Measurements from ENCODE around the gene LYRM4. TPM values are rescaled to one million over a fixed set of nuclear protein-coding genes. Genes with fewer than 3 reads are reported as not detected.

The LYRM4 gene
- total RNA-seq, 2 experiments from 2014 or later: 36.4 to 39.6 TPM

DNA sequence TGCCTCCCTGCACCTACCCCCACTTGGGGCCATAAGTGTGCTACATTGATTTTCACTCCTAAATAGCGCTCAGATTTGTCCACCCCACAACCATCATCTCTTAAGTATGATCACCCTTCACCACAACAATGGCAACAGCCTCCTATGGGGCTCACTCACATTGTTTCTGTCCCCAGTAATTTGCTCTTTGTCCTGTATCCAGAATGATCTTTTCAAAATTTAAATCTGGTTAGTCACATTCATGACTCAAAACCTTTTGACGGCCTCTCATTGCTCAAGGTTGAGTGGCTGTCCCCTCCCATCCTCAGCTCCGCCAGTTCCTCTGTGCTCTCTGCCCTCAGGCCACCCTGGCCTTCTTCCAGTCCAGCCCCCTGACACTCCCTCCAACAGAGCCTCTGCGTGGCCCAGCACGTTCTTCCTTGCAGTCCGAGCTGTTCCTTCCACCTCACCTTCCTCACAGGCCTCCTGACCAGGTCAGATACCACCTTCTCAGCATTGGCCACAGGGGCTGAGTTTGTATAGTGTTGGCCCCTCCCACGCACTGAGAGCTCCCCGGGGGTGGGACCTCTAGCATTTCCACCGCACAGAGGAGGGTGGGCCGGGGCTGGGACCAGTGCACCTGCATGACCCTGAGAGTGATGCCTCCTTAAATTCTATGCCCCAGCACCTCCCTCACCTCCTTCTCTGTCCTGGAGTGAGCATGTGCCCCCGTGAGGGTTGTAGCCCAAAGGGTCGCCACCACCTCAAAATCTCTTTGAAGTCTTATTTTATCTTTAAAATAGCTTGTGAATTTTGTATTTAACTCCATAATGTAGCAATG lies 178.1 kb downstream of the LYRM4 start:
- no peak for DNase-seq
- Mint-ChIP-seq H3K27me3 (peaks cover 67% of the 10 kb centered on the region), H3K9me3 (ENCODE audit: low read depth) (no peaks in the 10 kb centered on the region), H3K36me3 (peaks cover 1% of the 10 kb centered on the region), H3K4me1 (peaks cover 4% of the 10 kb centered on the region), H3K4me3 (no peak overlapping the region), H3K27ac (no peak overlapping the region)
- CTCF ChIA-PET: no interaction called here
- no peak for ATAC-seq

DNA sequence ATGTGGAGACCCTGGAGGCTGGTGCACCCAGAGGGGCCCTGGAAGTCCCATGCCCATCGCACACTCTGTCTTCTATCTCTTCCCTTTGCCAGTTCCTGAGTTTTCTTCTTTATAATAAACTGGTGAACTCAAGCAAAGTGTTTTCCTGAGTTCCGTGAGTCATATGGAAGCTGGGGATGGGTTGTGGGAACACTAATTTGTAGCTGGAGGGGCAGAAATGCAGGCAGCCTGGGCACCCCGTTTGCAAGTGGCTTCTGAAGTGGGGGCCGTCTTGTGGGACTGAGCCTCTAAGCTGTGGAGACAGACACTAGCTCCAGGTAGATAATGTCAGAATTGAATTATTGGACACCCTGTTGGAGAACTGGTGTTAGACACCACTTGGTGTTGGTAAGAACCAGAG lies 178.8 kb downstream of the LYRM4 start:
- Mint-ChIP-seq H3K4me1 (peaks cover 4% of the 10 kb centered on the region), H3K27me3 (peaks cover 59% of the 10 kb centered on the region), H3K9me3 (ENCODE audit: low read depth) (no peaks in the 10 kb centered on the region), H3K4me3 (no peak overlapping the region), H3K36me3 (peaks cover 1% of the 10 kb centered on the region), H3K27ac (no peak overlapping the region)
- no peak for DNase-seq
- CTCF ChIA-PET: no interaction called here
- no peak for ATAC-seq

DNA sequence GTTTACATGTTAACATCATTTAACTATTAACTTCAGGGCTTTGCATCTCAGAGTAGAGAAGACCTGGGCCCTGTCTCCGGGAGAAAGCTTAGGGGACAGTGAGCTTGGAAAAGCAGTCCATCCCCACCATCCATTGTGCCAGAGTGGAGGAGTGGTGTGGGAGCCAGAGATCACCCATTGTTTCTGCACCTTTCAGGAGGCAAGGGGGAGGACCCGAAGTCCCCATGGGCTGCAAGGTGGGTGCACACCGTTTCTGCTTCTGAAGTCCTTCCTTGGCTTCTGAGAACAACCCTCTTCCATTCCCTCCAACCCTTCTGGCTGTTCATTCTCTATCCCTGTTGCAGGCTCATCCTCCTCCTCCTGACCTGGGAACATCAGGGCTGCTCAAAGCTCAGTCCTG lies 179.6 kb downstream of the LYRM4 start:
- peaks cover 2% of the 10 kb centered on the region for H3K4me1 Mint-ChIP-seq
- H3K4me3 Mint-ChIP-seq: no peak overlapping the region
- no peak overlapping the region for H3K27ac Mint-ChIP-seq
- no peaks in the 10 kb centered on the region for H3K9me3 Mint-ChIP-seq (ENCODE audit: low read depth)
- peak; percentile 35 for DNase-seq
- H3K27me3 Mint-ChIP-seq: peaks cover 52% of the 10 kb centered on the region
- CTCF ChIA-PET: no interaction called here
- no peak for ATAC-seq
- H3K36me3 Mint-ChIP-seq: peaks cover 1% of the 10 kb centered on the region

DNA sequence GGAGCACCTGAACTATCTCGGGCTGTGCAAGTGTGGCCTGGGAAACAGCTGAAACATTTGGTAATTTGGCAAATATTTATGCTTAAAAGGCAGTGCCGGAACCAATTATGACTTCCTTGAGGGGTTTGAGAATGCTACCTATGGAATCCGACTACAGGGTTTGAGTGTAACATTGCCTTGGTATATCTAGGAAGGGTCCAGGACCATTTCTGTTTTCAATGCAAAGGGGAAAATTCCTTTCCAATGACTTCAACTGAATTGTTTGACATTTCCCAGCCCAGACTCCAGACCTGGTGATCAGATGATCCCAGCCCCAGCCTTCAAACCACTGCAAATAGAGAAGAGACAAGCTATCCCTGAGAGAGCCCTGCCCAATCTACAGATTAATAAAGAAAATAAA lies 180.2 kb downstream of the LYRM4 start:
- H3K4me3 Mint-ChIP-seq: no peak overlapping the region
- peaks cover 50% of the 10 kb centered on the region for H3K27me3 Mint-ChIP-seq
- H3K27ac Mint-ChIP-seq: no peak overlapping the region
- ATAC-seq: no peak
- peak; percentile 4 for DNase-seq
- CTCF ChIA-PET: no interaction called here
- peaks cover 2% of the 10 kb centered on the region for H3K4me1 Mint-ChIP-seq
- peaks cover 1% of the 10 kb centered on the region for H3K36me3 Mint-ChIP-seq
- no peaks in the 10 kb centered on the region for H3K9me3 Mint-ChIP-seq (ENCODE audit: low read depth)

DNA sequence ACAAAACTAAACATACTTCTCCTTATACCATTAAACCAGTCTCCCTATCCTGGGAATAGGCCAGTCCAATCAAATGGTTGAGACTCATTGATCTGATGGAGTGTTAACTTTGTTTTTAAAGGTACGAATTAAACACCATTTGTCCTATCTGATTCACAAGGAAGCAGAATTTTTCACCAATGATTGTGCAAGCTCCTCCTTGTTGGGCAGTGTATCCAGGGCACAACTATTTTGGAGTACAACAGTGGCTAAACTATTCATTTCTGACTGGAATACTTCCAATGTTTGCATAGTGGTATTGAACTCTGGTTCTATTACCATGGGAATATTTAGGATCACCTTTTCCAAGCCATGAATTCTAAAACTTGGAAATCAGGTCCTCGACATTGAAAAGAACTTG lies 181.1 kb downstream of the LYRM4 start:
- H3K36me3 Mint-ChIP-seq: peaks cover 1% of the 10 kb centered on the region
- DNase-seq: no peak
- no peaks in the 10 kb centered on the region for H3K9me3 Mint-ChIP-seq (ENCODE audit: low read depth)
- peaks cover under 1% of the 10 kb centered on the region for H3K4me1 Mint-ChIP-seq
- peaks cover 53% of the 10 kb centered on the region for H3K27me3 Mint-ChIP-seq
- H3K27ac Mint-ChIP-seq: no peak overlapping the region
- no peak for ATAC-seq
- CTCF ChIA-PET: no interaction called here
- H3K4me3 Mint-ChIP-seq: no peak overlapping the region

DNA sequence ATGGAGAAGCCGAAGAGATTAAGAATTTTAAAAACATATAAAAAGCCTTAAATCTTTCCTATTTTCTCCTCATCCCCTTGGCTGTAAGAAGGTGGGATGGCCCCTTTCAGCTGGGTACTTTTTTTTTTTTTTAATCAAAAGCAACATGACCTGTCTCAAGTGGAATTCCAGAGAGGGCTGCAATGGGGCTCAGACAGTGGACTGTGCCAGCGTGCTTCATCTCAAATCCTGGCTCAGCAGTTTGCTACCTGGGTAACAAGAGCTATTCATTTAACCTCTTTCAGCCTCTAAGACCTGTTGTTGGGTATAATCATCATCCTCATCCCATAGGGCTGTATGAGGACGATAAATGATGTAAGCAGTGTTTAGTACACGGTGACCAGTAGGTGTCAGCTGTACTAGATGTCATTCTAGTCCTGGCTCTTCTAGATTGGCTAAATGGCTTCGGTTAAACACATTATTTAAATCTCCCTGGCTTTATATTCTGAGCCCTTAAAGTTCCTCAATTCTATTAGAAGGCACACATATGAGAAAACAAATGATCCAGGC lies 182.6 kb downstream of the LYRM4 start:
- Mint-ChIP-seq H3K27me3 (peaks cover 46% of the 10 kb centered on the region), H3K27ac (no peak overlapping the region), H3K36me3 (peaks cover 1% of the 10 kb centered on the region), H3K4me3 (no peak overlapping the region), H3K9me3 (ENCODE audit: low read depth) (no peaks in the 10 kb centered on the region), H3K4me1 (no peaks in the 10 kb centered on the region)
- no peak for ATAC-seq
- DNase-seq: peak; percentile 9
- CTCF ChIA-PET: no interaction called here

DNA sequence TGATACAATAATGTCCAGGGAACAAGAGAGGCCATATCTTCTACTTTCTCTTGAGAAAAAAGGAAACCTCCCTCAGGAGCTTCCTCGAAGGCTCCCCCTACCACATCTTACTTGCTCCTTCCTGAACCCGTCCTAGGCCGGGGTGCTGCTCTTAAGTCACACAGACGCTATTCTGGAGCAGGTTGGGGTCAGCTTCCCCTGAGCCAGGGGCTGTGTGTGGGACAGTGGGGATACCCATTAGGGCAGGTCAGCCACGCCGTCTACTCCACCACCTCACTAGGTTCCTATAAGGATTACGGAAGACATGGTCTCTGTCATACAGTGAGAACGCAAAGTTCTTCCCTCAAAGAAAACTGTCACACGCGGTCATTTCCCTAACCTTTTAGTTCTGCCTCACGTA lies 183.8 kb downstream of the LYRM4 start:
- no peak overlapping the region for H3K4me3 Mint-ChIP-seq
- ATAC-seq: no peak
- CTCF ChIA-PET: no interaction called here
- DNase-seq: peak; percentile 12
- H3K9me3 Mint-ChIP-seq (ENCODE audit: low read depth): no peaks in the 10 kb centered on the region
- peaks cover 35% of the 10 kb centered on the region for H3K27me3 Mint-ChIP-seq
- H3K36me3 Mint-ChIP-seq: no peaks in the 10 kb centered on the region
- peaks cover 2% of the 10 kb centered on the region for H3K4me1 Mint-ChIP-seq
- H3K27ac Mint-ChIP-seq: no peak overlapping the region

DNA sequence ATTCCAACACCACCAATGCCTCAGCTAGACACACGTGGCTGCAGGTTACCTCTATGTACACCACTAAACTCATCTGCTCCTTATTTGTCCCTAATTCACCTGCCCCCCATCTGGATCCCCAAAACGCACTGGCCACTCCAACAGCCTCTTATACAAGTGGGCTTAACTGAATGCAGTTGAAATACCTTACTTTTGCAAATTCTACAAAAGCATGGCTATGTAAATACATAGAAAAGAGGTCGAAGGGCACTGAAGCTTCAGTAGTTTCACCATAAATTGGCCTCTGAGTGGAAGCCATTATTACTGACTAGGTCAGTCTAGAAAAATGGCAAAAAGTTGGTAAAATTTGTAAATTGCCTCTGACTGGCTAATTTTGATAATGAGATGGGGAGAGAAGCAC lies 186.8 kb downstream of the LYRM4 start:
- Mint-ChIP-seq H3K4me3 (no peak overlapping the region), H3K9me3 (ENCODE audit: low read depth) (no peaks in the 10 kb centered on the region), H3K4me1 (peaks cover 2% of the 10 kb centered on the region), H3K27ac (no peak overlapping the region), H3K36me3 (no peaks in the 10 kb centered on the region), H3K27me3 (peaks cover 18% of the 10 kb centered on the region)
- no peak for DNase-seq
- ATAC-seq: no peak
- CTCF ChIA-PET: no interaction called here

DNA sequence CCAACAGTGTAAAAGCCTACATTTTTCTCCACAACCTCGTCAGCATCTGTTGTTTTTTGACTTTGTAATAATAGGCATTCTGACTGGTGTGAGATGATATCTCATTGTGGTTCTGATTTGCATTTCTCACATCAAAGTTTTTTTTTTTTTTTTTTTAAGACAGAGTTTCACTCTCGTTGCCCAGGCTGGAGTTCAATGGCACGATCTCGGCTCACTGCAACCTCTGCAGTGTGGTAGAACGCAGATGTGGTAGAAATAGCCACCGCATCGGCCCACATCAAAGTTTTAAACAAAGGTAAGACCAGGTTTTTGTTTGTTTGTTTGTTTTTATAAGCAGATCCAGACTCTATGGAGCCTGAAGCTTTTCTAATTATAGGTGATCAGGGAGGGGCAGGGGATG lies 188.3 kb downstream of the LYRM4 start:
- Mint-ChIP-seq H3K27ac (no peak overlapping the region), H3K4me3 (no peak overlapping the region), H3K4me1 (peaks cover 2% of the 10 kb centered on the region), H3K9me3 (ENCODE audit: low read depth) (no peaks in the 10 kb centered on the region), H3K36me3 (no peaks in the 10 kb centered on the region), H3K27me3 (peaks cover 12% of the 10 kb centered on the region)
- DNase-seq (no peak), ATAC-seq (no peak)
- CTCF ChIA-PET: no interaction called here

DNA sequence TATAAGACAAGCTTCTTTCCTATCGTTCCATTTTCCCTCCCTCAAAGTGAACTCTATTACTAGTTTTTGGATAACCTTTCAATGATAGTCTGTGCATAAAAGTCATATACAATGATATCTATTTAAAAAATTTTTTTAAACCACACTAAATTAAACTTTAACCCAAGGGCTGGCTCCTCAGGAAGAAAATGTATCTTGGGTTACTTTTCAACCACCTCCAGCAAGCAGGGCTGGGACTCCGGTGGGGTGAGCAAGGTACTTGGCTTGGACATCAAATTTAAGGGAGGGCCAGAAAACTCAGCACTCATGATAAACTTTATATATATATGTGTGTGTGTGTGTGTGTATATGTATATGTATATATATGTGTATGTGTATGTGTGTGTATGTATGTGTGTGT lies 189.5 kb downstream of the LYRM4 start:
- no peaks in the 10 kb centered on the region for H3K9me3 Mint-ChIP-seq (ENCODE audit: low read depth)
- H3K4me3 Mint-ChIP-seq: no peak overlapping the region
- CTCF ChIA-PET: no interaction called here
- ATAC-seq: no peak
- H3K27ac Mint-ChIP-seq: no peak overlapping the region
- peaks cover 12% of the 10 kb centered on the region for H3K27me3 Mint-ChIP-seq
- DNase-seq: no peak
- H3K4me1 Mint-ChIP-seq: peaks cover 2% of the 10 kb centered on the region
- no peaks in the 10 kb centered on the region for H3K36me3 Mint-ChIP-seq

DNA sequence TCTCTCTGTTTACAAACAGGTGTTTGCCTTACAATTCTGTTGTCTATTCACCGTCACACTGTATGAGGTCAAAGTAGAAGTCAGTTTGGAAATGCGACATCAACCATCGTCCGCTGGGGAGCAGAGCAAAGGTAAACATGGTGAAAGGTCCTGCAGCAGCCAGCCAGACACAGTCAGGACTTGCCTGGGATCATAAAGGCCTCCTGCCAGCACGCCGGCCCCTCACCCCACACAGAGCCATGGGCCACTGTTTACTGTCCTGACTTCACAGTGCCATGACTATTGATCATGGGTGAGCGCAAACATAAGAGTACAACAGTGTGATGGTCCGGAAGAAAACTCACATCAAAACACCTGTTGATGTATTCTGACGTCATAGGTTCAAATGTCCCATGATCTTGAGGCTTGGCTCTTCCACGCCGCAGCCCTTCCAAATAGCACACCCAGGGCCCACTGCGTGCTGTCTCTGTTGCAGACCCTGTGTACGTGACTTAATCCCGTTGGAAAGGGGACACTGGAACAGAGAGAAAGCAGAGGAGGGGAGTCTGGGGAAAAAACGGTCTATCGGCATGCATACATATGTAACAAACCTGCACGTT lies 192.5 kb downstream of the LYRM4 start:
- Mint-ChIP-seq H3K27me3 (peaks cover 6% of the 10 kb centered on the region), H3K4me1 (peaks cover 2% of the 10 kb centered on the region), H3K27ac (no peak overlapping the region), H3K9me3 (ENCODE audit: low read depth) (no peaks in the 10 kb centered on the region), H3K4me3 (no peak overlapping the region), H3K36me3 (no peaks in the 10 kb centered on the region)
- ATAC-seq (no peak), DNase-seq (no peak)
- CTCF ChIA-PET: no interaction called here

DNA sequence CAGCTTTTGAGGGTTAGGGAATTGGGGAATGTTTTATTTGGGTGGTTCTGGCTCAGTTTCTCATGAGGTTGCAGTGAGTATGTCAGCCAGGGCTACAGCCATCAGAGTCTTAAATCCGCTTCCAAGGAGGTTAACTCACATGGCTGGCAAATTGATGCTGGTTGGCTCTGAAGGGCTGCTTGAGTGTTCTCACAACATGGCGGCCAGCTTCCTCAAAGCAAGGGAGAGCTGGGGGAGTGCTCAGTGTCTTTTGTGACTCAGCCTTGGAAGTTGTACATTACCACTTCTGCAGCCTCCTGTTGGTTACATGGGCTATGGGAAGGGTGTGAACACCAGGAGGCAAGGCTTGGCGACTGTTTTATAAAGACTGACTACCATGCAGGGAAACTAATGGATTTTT lies 193.4 kb downstream of the LYRM4 start:
- DNase-seq (no peak), ATAC-seq (no peak)
- H3K9me3 Mint-ChIP-seq (ENCODE audit: low read depth): no peaks in the 10 kb centered on the region
- CTCF ChIA-PET: no interaction called here
- no peak overlapping the region for H3K27ac Mint-ChIP-seq
- H3K4me1 Mint-ChIP-seq: no peaks in the 10 kb centered on the region
- H3K4me3 Mint-ChIP-seq: no peak overlapping the region
- H3K27me3 Mint-ChIP-seq: peaks cover 6% of the 10 kb centered on the region
- no peaks in the 10 kb centered on the region for H3K36me3 Mint-ChIP-seq

DNA sequence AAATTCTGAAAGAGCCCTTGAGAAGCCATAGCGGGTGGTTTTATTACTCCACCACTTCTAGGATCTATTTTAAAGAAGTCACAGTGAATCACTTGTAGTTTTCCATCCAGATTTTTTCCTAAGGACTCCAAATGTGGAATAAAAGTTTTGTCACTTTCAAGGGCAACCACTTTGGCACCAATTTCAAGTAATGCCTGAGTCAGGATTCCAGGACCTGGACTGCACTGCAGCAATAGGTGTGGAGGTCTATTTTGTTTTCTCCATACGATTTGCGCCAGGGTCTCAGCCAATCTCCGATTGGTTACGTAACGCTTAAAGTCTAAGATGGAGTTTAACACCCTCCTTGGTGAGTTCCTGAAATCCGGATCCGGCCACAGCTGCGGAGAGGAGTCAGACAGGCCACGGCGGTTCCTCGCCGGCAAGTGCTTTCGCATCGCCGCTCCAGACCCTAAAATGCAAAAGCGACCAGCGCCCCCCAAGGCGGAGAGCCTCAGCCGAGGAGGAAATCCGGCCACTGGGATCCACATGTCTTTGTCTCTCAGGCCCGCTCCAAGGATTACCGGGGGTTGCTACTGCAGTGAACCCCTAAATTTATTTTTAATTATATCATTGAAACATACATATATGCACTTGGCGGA lies 194.2 kb downstream of the LYRM4 start:
- no peak overlapping the region for H3K4me3 Mint-ChIP-seq
- no peaks in the 10 kb centered on the region for H3K4me1 Mint-ChIP-seq
- CTCF ChIA-PET: no interaction called here
- no peak overlapping the region for H3K27ac Mint-ChIP-seq
- H3K9me3 Mint-ChIP-seq (ENCODE audit: low read depth): no peaks in the 10 kb centered on the region
- DNase-seq: no peak
- no peak for ATAC-seq
- peaks cover 6% of the 10 kb centered on the region for H3K27me3 Mint-ChIP-seq
- H3K36me3 Mint-ChIP-seq: no peaks in the 10 kb centered on the region

DNA sequence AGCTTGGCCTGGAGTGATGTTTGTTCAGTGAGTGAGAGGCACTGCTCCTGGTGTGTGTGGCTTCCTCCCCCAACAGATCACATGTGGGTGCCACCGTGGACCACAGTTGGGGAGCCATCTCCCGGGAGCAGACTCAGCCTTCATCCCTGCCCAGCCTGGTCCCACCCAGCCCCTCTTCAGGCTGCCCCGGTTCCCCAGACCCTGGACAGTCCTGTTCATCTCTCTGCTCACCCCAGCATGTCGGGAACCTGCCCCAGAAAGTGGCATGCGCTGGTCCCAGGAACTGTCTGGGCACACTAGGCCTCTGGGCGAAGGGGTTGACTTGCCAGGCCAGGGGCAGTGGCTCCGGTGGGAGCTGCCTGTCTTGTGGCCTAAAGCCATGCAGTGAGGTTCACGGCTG lies 197.1 kb downstream of the LYRM4 start:
- no peaks in the 10 kb centered on the region for H3K4me1 Mint-ChIP-seq
- no peak for DNase-seq
- no peaks in the 10 kb centered on the region for H3K36me3 Mint-ChIP-seq
- ATAC-seq: no peak
- peaks cover 4% of the 10 kb centered on the region for H3K27me3 Mint-ChIP-seq
- no peak overlapping the region for H3K4me3 Mint-ChIP-seq
- CTCF ChIA-PET: no interaction called here
- no peak overlapping the region for H3K27ac Mint-ChIP-seq
- H3K9me3 Mint-ChIP-seq (ENCODE audit: low read depth): no peaks in the 10 kb centered on the region
